Measurements from ENCODE around the gene SOD2. TPM values are rescaled to one million over a fixed set of nuclear protein-coding genes. Genes with fewer than 3 reads are reported as not detected.
"Not testable (repeated sequence)": the region's sequence is repeated elsewhere in the genome, so short reads cannot be mapped to it uniquely, and the experiment has no call there.

SOD2 gene
- total RNA-seq = 44.8 TPM

DNA sequence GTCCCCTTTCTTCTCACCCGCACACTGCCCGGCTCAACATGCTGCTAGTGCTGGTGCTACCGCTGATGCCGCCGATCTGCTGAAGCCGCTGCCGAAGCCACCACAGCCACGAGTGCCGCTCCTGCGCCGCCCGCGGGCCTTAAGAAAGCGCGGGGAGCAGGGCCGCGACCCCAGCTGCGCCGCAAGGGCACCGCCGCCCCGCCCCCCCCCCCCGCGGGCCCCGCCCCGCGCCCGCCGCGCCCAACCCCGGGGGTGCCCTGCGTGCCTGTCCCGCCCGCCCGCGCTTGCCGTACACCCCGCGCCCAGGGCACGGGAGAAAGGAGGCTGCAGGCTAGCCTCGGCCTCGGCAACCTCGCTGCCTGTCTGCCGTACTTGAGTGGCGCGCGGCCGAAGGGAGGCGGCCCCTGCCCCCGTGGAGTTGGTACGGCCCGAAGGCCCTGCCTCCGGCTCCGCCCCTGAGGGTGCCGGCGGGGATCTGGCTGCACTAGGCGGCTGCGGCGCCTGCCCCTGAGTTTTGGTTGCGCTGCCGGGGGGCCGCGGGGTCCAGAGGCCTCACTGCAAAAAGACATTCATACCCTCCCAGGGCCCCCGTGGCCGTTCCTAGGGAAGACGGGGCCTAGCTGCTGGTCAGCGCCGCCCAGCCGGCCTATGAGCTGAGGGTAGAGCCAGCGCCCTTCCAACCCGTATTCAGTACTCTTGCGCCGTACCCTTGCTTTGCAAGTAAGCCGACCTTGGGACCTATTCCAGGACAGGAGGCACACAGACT, at the start of gene SOD2:
Gene SOD2, minus strand, starts transcription at position 114 of the 766 bp plus-strand sequence. Its CDS starts 74 bp downstream, at position 40.
- FAIRE-seq (no peak), DNase-seq (ENCODE audit: low spot score in 2 of 2) (peak; percentile 84 to 88)

GRCh38 chr6:159742165-159742564, 49.1 kb upstream of the SOD2 start:
- DNase-seq (ENCODE audit: low spot score in 2 of 2) (no peak), FAIRE-seq (no peak)

GRCh38 chr6:159739341-159739740, 46.3 kb upstream of the SOD2 start:
- FAIRE-seq (no peak), DNase-seq (ENCODE audit: low spot score in 2 of 2) (no peak)

DNA sequence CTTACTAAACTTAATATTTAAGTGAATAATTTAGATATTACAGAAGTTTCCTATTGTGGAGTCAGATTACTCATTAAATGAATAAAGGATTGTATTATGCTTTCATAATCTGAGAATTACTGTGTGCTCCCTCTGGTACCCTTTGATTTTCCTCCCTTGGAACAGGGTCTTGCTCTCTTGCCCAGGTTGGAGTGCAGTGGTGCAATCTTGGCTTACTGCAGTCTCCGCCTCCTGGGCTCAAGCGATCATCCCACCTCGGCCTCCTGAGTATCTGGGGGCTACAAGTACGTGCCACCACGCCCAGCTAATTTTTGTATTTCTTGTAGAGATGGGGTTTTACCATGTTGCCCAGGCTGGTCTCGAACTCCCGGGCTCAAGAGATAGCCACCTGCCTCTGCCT, 43.9 kb upstream of the SOD2 start:
- no peak for FAIRE-seq
- no peak for DNase-seq (ENCODE audit: low spot score in 2 of 2)

DNA sequence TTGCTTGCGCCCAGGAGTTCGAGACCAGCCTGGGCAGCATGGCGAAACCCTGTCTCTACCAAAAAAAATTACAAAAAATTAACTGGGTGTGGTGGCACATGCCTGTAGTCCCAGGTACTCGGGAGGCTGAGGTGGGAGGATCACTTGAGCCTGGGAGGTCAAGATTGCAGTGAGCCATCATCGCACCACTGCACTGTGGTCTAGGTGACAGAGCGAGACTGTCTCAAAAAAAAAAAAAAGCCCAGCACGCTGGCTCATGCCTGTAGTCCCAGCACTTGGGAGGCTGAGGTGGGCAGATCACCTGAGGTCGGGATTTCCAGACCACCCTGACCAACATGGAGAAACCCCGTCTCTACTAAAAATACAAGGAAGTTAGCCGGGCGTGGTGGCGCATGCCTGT, 40.4 kb upstream of the SOD2 start:
- not testable (repeated sequence) for FAIRE-seq; DNase-seq (ENCODE audit: low spot score in 2 of 2)

- FAIRE-seq = not testable (repeated sequence)
Observed at GRCh38 chr6:159732550-159732949, 39.5 kb upstream of the SOD2 start.

GRCh38 chr6:159730332-159730676, 37.3 kb upstream of the SOD2 start:
- FAIRE-seq (no peak), DNase-seq (ENCODE audit: low spot score in 2 of 2) (no peak)

More at GRCh38 chr6:159732550-159732949, 39.5 kb upstream of the SOD2 start:
- DNase-seq (ENCODE audit: low spot score in 2 of 2) = not testable (repeated sequence)

DNA sequence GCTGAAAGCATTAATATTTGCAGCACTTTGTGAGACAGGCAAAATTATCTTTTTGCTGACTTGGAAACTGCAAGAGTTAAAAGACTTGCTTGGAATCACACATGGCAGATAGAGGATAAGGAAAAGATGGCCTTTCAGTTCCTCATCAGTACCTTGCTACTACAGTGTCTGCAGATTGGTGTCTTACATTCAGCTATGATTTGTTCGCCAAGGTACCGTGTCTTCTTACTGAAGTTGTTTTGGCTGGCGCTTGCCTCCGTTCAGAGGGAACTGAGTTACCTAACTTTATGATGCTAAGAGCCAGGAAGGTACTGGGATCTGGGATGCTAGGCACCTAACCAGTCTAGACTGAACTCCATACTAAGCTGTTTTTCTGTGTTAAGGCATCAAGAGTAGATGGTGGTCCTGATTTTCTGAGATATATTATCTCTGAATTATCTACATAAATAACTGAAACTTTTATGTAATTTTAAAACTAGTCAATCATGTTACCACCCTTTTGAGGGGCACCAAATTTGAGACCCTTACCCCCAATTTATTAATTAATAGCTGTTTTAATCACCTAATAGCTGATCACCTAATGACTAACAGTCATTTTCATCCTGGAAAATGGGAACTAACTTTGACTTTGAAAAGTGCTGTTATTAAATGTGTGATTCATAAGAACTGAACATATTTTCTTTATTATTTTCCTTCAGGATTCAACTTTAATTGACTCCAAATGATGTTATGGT, 36.7 kb upstream of the SOD2 start:
- no peak for DNase-seq (ENCODE audit: low spot score in 2 of 2)
- FAIRE-seq = no peak

DNA sequence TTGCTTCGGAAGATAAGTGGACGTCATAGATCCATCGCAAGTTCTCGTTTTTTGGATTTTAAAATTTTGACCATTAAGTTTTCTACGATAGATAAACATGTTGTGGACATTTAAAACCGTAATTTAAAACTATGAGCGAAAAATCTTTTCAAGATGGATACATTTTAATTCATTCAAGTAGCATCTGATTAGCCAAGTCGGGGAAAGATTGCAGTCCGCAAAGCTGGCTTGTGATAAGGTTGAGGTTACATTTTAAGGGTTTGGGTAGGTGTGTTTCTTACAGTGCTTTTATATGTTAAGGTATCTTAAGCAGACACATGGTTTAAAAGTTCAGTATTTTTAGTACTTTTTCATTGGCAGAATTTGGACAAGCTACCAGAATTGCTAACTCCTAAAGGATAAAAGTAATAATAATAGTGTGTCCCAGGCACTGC, 35.5 kb upstream of the SOD2 start:
- no peak for FAIRE-seq
- DNase-seq (ENCODE audit: low spot score in 2 of 2) = no peak

GRCh38 chr6:159727717-159728445, 34.8 kb upstream of the SOD2 start:
- DNase-seq (ENCODE audit: low spot score in 2 of 2) (no peak), FAIRE-seq (no peak)

- DNase-seq (ENCODE audit: low spot score in 2 of 2) (peak; percentile 88 to 93), FAIRE-seq (no peak)
Observed at GRCh38 chr6:159726918-159727716, 34.1 kb upstream of the SOD2 start, which contains the start of gene WTAP. WTAP (plus strand) TSS chr6:159727506; CDS start chr6:159736266, 8,760 bp downstream.

DNA sequence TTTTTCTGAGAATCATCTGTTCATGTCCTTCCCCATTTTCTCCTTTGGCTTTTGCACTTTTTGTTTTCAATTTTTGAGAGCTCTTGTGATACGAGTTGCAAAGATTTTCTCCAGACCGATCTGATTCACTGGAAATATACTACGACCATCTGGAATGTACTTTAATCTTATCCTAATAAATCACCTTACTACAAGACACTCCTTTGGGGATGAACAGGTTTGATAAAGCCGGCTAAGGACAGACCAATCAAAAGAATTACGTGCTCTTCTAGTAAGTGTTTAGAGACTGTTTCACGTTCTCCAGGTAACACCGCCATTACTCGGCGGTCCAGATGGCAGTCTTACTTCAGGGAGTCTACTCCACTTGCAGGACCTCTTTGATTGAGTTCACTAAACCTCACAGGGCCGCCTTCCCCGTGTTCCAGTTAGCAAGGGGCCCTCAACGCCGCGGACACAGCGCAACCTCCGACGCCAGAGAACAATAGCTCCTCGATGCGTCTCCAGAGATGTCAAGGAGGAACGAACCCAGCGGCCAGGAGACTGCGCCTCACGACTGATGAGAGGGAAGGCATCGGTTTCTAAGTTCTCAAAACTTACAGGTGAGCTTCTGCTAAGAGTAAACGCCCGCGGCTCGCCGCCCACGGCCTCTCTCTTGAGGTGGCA, 33.3 kb upstream of the SOD2 start:
- peak in 1 of 2 donors; percentile 21 for DNase-seq (ENCODE audit: low spot score in 2 of 2)

GRCh38 chr6:159725208-159725607, 32.2 kb upstream of the SOD2 start:
- not testable (repeated sequence) for DNase-seq (ENCODE audit: low spot score in 2 of 2); FAIRE-seq

More for the DNA sequence above, 33.3 kb upstream of the SOD2 start:
- FAIRE-seq = no peak

- FAIRE-seq = no peak
- no peak for DNase-seq (ENCODE audit: low spot score in 2 of 2)
Observed at GRCh38 chr6:159724778-159725177, 31.7 kb upstream of the SOD2 start.

- no peak for FAIRE-seq
- no peak for DNase-seq (ENCODE audit: low spot score in 2 of 2)
Observed at GRCh38 chr6:159723259-159723658, 30.2 kb upstream of the SOD2 start.

DNA sequence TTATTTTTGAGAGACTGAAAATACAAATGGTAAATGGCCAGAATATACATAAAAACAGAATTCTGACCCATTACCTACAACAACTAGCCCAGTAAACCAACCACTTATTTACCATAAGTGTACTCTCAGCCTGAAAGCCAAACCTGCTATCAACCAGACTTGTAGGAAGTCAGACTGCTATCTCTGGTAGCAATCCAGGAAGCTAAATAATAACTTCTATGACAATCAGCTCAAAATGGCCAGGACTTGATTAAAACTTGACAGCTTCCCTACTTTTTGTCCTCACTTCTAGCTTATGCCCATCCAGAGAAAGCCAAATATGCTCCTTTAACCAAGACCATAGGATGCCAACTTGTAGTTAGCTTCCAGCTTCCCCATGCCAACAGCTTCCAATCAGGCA, 29.6 kb upstream of the SOD2 start:
- no peak for FAIRE-seq
- DNase-seq (ENCODE audit: low spot score in 2 of 2) = no peak

DNA sequence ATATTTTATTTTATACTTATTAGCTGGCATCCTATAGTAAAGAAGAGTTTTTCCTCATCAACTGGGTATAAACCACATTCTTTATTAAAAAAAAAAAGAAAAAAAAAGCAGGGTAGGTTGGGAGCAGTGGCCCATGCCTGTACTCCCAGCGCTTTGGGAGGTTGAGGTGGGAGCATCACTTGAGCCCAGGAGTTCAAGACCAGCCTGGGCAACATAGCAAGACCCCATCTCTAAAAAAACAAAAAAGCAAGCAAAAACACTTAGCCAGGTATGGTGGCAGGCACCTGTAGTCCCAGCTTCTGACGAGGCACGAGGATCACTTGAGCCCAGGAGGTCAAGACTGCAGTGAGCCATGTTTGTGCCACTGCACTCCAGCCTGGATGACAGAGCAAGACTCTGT, 28.9 kb upstream of the SOD2 start:
- not testable (repeated sequence) for DNase-seq (ENCODE audit: low spot score in 2 of 2); FAIRE-seq

DNA sequence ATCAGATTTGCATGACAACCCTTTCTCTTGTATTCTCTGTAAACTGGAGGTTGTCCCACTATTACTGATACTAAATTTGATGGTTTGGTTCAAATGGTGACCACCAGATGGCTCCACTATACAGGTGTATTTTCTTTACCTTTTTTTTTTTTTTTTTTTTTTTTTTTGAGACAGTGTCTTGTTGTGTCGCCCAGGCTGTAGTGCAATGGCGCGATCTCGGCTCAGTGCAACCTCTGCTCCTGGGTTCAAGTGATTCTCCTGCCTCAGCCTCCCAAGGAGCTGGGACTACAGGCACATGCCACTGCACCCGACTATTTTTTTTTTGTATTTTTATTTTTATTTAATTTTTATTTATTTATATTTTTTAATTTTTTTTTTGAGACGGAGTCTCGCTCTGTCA, 27.7 kb upstream of the SOD2 start:
- DNase-seq (ENCODE audit: low spot score in 2 of 2) = no peak
- FAIRE-seq = no peak

DNA sequence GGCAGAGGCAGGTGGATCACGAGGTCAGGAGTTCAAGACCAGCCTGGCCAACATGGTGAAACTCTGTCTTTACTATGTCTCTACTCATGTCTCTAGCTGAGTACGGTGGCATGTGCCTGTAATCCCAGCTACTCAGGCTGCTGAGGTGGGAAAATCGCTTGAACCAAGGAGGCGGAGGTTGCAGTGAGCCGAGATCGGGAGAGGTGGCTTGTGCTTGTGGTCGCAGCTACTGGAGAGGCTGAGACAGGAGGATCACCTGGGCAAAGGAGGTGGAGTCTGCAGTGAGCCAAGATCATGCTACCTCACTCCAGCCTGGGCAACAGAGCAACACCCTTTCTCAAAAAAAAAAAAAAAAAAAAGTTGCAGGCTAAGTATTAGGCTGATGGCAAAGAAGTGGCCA, 26.2 kb upstream of the SOD2 start:
- FAIRE-seq = no peak
- DNase-seq (ENCODE audit: low spot score in 2 of 2) = no peak

GRCh38 chr6:159718634-159719033, 25.6 kb upstream of the SOD2 start:
- FAIRE-seq = no peak
- no peak for DNase-seq (ENCODE audit: low spot score in 2 of 2)
